Hematopoietic multipotent progenitor cell (in vitro differentiated cells): ENCODE data around the gene TNFRSF8. TPM values are rescaled to one million over a fixed set of nuclear protein-coding genes. Genes with fewer than 3 reads are reported as not detected.
A peak's percentile ranks its signal among the peaks of the same experiment; 100 is the strongest.

Experiments
- DNase-seq, 3 donors: peaks; one replicate each; pipeline ENCODE4 v3.0.0-alpha.2; 2011 to 2015; ENCODE audit warnings: low read depth in 2 of 3, low spot score in 2 of 3
- total RNA-seq: library from RNA; depleted of rRNA; stranded (reverse); fragments of >200 nt; gene quantifications from one replicate; pipeline ENCODE4 v1.2.3, GENCODE V29; 2012

TNFRSF8 gene
- total RNA-seq, 1 donor: 0.27 TPM

DNA sequence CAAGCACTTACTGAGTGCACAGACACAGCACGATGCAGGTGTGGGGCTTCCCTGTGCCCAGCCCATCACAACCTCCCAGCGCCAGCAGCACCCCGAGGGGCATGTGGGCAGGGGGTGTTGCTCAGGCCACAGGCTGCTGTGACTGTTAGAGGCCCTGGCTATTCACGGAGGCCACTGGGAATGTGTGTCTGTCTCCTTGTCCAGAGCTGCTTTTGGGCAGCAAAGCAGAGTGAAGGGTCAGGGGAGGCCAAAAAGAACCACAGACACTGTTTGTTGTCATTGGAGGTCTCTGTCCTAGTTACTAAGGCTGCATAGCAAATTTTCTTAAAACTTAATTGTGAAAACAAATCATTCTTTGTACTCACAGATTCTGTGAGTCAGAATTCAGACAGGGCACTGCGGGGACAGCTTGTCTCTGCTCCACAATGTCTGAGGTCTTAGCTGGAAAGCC, 49.6 kb downstream of the TNFRSF8 start:
- DNase-seq: no peak

- peak in 1 of 3 donors; percentile 30 for DNase-seq
Observed at GRCh38 chr1:12113433-12114339, 50.6 kb downstream of the TNFRSF8 start.

DNA sequence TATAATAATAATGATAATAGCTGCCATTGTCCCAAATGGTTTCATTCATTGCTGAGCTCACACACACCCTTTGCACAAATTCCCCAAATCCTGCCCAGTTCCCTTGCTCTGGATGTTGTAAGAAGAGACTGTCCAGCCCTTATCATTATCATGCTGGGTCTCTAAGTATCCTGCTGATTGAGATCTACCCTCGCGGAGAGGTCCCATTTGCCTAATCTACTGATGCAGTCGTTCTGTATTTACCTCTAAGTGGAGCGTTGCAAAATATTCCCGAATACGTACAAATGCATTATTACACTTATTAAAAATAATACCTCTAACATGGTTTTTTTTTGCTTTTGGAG, 51.2 kb downstream of the TNFRSF8 start:
- DNase-seq: no peak

GRCh38 chr1:12114916-12115315, 51.8 kb downstream of the TNFRSF8 start:
- DNase-seq: no peak

GRCh38 chr1:12121212-12122003, 58.3 kb downstream of the TNFRSF8 start:
- DNase-seq: no peak

DNA sequence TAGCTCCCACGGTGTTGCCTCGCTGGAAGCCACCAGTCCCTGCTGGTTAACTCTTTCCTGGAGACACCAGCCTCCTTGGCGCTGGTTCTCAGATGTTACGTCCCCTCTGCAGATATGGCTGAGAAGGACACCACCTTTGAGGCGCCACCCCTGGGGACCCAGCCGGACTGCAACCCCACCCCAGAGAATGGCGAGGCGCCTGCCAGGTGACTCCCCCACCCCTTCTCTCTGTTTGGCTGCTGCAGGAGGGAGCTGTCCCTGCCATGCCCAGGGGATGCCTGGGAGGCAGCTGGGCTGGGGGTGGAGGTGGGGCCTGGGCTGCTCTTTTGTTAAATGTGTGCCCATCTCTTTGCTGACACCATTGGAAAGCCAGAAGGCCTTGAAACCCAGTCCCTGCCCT, 60.1 kb downstream of the TNFRSF8 start:
- DNase-seq: no peak

DNA sequence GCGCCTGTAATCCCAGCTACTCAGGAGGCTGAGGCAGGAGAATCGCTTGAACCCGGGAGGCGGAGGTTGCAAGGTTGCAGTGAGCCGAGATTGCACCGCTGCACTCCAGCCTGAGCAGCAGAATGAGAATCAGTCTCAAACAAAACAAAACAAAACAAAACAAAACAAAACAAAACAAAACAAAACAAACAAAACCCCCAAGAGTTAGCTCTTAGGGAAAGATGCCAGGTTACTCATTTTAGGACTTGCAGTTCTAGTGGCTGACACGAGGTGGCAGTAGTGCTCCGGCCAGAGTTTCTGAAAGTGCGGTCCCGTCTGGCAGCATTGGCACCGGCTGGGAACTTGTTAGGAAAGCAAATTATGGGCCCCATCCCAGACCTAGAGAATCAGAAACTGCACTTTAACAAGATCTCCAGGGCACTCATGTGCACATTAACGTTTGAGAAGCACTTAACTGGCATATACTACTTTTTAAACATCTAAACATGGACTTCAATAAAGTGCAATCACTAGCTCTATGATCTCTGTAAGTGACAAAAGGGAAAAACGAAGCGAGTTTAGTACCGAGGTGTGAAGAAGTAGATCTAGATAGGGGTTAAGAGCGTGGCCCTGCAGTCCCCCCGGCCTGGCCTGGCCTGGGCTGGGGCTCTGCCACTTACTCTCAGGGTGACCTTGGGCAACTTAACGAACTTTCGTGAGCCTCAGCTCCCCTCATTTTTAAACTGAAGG, 61.8 kb downstream of the TNFRSF8 start:
- peak; percentile 60 to 80 (median 76) for DNase-seq

GRCh38 chr1:12125422-12126355, 62.6 kb downstream of the TNFRSF8 start:
- no peak for DNase-seq

DNA sequence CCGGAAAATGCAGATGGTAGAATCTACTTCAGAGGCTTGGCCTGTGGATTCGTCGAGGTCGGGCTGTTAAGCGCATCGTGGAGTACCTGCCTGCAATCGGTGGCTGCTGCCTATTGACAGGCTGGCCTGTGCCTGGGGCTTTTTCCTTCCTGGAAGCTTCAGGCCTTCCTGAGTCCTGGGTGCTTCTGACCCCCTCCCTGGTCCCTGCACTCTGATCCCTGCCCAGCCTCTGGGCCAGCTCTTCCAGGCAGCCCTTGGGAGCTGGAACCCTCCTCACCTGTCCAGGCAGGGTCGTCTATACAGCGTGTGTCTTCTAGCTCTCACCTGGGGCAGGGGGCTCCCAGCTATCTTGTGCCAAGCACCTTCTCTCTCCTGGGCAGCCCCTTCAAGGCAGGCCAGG, 63.7 kb downstream of the TNFRSF8 start:
- DNase-seq: no peak

- DNase-seq: no peak
Observed at GRCh38 chr1:12127206-12127810, 64.2 kb downstream of the TNFRSF8 start.

DNA sequence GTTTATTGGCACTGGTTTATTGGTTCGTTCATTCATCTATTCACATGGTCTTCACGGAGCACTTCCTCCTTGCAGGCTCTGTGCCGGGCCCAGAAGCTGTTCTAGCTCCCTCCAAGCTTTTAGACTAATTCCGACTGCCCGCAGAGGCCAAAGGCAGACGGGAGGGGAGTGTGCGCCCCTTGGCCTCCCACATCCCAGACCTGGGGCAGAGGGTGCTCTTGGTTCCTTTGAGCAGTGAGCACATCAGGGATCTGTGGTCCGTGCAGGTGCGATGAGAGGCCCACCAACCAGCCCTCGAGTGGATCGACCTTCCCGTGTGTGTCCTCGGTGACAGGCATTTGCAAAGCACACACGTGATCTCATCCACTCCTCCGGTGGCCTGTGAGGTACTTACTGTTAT, 65.0 kb downstream of the TNFRSF8 start:
- DNase-seq: no peak

DNA sequence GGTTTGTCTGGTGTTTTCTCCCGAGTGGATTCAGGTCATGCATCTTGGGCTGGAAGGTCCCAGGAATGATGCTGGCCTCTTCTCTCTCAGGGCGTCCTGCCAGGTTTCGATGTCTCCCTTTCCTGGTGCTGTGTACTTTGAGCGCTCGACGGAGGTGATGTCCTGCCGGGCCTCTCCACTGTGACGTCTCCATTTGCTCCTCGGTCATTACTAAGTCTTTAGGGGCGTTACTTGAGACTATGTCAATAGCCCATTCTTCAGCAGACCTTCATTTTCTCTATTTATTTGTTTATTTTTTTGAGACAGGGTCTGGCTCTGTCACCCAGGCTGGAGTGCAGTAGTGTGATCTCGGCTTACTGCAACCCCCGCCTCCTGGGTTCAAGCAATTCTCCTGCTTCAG, 66.5 kb downstream of the TNFRSF8 start:
- no peak for DNase-seq

DNA sequence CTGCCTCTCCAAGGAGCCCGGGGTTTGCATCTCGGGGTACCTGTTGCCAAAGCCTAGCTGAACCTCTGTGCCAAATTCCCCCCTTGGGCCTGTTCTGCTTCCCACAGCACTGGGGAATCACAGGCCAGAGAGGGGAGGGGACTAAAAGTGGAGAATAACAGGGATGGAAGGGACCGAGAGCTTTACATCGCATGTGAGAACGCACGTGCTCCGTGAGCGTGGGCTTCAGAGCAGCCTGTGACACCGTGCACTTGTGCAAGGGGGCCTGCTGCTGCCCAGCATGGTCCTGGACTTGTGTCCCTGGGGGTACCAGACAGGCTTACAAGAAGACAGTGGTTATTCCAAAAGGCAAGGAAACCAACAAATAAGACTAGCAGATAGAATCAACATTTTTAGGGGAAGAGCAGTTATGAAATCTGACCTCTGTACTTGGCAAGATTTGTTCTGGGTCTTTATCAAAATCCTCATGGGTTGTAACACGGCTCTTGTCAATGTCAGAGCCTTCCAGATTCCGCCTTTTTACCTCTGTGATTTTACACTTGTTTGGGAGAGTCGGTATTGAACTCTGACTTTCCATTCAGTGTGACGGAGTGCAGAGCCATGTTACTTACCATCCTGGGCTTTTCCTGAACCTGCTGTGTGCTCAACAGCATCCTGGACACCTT, 67.5 kb downstream of the TNFRSF8 start:
- DNase-seq: no peak

DNA sequence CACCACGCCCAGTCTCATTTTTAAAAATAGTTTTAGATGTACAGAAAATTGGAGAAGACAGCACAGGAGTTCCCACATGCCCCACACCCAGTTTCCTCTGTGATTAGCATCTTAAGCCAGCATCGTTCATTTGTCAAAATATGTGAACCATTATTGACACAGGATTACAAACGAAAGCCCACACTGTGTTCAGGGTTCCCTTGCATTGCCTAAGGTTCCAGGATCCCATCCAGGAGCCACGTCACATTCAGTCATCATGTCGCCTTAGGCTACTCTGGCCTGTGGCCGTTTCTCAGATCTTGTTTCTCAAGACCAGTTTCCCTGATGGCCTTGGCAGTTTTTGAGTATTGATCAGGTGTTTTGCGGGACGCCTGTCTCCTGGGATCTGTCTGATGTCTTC, 69.0 kb downstream of the TNFRSF8 start:
- no peak for DNase-seq

DNA sequence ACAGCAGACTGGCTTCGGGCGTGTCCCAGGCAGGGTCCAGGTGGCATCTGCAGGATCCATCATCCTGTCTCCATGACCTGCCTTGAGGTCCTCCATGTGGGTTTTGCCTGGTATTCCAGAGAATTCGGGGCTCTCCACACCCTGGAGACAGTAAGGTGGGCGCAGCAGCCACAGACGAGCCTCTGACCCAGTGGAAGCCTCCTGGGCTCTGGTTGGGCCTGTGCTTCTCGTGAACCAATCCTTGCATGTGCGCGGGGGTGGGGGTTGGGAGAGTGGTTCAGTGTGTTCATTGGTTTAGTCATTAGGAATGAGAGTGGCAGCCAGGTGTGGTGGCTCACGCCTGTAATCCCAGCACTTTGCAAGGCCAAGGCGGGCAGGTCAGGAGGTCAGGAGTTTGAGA, 71.6 kb downstream of the TNFRSF8 start:
- no peak for DNase-seq

DNA sequence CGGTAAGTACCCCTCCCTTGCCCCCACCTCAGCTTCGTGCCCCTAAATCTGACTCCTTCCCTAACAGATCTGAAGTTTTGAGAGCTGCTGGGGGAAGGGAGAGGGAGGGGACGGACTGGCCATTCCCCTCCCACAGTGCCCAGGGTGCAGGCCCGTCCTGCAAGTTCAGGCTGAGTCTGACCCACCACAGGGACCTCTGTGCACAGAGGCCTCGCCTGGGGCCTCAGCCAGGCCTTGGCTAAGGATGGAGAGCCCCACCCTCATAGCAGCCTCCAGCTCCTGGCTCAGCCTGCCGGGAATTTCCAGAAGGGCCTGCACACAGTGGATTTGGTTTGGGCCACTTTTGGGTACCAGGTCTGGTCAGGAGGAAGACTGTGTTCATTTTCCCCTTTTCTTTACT, 72.5 kb downstream of the TNFRSF8 start:
- no peak for DNase-seq

DNA sequence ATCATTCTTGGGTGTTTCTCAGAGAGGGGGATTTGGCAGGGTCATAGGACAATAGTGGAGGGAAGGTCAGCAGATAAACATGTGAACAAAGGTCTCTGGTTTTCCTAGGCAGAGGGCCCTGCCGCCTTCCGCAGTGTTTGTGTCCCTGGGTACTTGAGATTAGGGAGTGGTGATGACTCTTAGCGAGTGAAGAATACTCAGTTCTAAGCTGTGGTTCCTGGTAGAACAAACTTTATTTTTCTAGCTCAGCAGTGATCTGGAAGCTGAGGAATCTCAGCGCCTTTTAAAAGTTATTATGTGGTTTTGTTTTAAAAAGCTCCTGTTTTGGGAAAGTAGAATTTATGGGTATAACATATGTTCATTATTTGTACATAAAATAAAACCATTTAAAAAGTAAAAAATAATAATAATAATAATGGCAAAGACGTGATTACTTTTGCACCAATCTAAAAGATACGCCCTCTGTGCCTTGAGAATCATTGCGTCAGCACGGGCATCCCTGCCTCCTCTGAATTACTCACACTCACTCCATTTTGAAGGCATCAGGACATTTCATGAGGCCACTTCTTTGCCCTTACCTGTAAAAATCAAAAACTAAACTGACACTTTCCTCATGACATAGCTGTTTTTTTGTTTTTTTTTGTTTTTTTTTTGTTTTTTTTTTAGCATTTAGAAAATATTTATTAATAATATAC, 74.0 kb downstream of the TNFRSF8 start:
- DNase-seq: no peak
